ENCODE results near the gene ZNF296.

ZNF296 gene

DNA sequence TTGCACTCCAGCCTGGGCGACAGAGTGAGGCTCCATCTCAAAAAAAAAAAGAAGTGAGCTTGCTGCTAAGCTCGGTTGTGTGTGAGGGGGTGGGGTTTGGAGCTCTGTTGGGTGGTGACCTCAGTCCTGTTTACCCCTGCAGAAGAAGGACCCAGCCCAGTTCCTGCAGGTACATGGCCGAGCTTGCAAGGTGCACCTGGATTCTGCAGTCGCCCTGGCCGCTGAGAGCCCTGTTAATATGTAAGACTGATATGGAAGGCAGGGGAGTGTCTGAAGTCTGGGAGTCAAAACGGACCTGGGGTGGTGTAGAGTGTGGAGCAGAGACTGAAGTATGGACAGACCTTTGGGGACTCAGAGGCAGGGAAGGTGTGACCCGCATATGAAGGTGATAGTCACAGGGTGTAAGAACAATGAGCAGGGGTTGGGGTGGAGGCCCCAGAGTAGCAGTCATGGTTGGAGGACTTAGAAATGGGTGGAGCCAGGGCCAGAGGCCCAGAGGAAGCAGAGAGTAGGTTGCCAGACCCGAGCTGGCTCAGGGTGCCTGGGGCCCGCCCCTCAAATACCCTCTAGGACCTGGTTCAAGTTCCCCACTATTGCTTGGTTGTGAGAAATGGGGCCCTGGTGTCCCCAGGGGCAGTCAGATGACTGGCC is 24.2 kb downstream of the ZNF296 start:
- DNase-seq, result peak in 1 of 2 donors; percentile 63

DNA sequence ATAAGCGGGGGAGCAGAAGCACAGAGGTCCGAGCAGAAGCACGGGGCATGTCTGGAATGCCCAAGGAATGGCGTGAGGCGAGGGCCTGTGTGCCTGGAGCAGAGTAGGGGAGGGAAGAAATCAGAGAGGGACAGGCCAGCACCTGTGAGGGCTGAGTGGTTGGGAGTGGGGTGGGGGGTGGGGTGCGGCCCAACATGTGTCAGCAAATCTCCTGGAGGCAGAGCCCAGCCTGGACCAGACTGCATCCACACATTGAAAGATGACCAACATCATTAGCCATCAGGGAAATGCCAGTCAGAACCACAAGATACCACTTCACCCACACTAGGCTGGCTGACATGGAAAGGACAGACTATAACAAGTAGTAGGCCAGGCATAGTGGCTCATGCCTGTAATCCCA is 26.2 kb downstream of the ZNF296 start:
- DNase-seq, result no peak

DNA sequence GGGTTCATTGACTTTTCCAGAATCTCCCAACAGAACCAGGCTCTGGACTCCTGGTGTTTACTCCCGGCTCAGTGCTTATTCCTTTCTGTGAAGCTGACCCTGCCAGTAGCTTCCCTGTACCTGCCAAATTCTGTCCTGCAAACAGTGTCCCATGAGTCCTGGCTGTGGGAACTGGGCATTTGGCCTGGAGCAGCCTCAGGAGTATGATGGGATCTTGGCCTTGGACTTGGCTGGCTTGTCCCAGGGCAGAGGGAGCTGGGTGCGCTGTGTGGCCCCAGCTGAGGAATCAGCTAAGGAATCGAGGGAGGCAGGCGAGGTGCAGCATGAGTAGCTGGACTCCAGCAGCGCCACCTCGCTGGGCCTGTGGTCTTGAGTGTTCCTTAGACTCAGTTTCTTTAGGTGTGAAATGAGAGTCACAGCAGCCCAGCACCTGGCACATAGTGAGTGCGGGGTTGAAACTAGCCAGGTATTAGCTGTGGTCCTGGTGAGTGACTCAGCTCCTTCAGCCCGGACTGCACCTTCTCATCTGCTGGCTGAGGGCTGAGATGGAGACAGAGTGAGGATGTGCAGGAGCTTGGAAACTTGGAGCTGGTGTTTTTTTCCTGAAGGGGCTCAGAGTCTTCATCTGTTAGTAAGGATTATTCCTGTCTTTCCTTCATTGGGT is 27.1 kb downstream of the ZNF296 start:
- no peak for DNase-seq

DNA sequence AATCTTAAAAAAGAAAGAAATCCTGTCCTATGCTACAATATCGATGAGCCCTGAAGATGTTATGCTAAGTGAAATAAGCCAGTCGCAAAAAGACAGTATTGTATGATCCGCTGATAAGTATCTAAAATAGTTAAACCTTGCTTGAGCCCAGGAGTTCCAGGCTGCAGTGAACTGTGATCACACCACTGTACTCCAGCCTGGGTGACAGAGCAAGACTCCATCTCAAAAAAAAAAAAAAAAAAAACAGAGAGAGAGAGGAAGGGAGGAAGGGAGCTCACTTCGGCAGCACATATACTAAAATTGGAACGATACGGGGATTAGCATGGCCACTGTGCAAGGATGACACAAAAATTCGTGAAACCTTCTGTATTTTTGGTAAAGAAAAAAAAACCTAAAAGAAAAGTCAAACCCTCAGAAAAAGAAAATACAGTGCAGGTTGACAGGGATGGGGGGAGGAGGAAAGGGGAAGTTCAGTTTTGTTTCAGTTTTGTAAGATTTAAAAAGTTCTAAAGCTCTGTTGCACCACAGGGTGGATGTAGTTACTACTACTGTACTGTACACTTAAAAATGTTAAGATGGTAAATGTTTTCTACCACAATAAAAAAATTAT is 29.0 kb downstream of the ZNF296 start:
- no peak for DNase-seq

DNA sequence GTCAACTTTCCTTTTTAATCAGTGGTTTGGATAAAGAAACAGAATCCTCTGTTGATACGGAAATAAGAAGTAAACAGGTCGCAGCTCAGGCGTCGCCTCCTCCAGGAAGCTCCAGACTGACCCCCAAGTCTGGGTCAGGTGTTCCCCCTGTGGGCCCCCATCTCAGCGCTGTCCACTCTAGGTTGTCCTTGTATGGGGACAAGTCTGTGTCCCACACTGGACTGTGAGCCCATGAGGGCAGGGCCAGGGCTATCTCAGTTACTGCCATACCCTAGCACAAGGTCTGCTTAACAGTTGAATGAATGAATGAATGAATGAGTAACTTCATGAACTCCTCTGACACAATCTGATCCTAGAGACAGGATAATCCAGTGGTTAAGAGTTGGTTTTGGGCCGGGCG is 29.9 kb downstream of the ZNF296 start:
- DNase-seq, result no peak

DNA sequence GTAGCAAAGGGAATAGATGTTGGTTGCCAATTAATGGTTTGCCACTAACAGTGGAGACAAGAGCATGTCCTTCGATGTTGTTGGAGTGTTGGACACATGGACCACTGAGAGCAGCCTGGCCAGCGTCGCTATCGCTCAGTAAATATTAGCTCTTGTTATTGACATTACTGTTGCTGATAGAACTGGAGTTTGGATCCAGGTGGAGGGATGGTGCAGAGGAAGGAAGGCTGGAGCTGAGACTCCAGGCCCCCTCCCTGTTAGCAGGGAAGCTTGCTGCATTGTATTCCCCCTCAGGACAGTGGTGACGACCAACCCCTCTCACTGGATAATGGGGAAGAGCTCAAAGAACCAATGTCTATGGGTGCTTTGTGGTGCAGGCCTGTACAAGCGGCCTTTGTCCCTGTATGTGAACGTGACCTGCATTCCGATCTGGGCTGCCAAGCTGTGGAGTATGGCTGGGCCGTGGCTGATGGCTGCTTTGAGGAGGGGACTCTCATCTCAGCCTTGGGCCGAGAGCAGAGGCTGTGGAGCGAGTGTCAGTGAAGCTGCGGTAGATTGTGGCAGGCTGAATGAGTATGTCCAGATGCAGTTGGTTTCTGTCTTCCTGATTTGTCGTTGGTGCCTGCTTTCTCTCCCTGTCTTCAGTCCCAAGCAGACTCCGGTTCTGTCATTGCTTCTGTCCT is 30.5 kb downstream of the ZNF296 start:
- no peak for DNase-seq

DNA sequence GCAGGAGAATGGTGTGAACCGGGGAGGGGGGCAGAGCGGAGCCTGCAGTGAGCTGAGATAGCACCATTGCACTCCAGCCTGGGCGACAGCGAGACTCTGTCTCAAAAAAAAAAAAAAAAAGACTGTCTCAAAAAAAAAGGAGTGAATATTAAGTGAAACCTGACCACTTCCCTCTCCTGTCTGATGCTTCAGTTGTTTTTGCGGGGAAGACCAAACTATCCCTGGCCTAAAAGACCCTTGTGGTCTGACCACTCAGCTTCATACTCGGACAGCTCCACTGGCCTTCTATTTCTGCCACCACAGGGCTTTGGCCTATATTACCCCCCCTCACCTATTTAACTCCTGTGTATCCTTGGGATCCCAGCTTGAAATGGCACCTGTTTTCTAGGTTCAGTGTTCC is 35.2 kb downstream of the ZNF296 start:
- no peak for DNase-seq

DNA sequence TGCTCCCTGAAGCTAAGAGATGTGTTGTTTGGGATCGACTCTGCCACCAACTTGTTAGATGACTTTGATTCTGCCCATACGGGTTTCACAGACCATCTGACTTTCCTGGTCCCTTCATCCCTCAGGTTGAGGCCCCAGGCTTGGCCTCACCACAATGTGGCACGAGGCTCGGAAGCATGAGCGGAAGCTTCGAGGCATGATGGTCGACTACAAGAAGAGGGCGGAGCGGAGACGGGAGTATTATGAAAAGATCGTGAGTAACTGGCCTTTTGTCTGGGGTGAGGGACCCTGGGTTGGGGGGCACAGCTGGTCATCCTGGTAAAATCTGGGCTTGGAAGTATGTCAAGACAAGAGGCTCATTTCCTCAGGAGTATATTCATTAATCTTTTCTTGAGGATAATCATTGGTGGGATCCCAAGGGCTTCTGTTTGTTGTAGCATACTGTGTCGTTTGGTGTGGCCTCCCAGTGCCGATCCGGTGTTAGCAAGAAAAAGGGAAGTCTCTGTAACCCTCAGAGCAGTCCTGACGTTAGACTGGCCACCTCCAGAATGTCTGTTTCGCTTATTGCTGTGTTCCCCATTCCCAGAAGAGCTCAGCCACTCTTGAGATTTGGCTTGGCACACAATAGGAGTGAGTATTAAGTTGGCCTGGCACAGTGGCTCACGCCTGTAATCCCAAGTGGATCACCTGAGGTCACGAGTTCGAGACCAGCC is 36.1 kb downstream of the ZNF296 start:
- DNase-seq, result peak; percentile 13 to 57

DNA sequence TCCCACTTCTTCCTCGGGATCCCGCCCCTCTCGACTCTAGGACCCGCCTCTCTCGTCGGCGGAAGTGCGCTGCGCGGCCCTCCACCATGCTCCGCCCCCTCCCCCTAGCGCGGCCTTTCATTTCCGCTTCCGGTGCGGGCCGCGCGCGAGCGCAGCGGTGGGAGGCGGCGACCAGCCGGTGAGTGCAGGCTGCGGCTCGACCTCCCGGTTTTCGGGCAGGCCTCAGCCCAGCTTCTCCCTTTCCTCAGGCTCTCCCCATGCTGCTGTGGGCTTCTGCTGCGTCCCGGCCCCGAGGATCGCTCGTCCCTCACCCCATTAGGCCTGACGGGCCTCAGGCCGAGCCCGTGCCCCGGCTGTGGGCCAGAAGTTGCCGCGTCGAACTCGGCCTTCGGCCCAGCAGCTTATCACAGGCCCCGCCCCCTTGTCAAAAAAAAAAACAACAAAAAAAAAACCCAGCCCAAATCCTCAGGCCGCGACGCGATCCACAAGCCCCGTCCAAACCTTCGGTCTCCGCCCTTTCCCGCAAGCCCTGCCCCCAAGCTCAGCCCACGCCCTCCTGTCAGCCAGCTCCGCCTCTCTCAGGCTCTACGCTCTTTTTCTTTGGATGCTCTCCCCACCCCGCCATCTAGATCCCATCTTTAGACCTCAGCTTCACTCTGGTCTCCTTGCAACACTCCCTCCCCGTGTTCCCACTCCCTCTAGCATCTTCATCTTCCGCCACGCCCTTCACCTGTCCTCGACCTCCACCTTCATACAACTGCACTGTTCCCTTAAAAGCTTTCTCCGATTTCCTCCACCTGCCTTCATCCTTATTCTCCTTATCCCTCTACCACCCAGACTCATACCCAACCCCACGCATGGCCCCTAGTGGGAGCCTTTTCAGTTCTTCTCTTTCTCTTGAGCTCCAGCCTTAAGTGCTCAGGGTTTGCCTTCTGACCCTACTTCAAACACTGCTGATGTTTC is 37.1 kb downstream of the ZNF296 start, which contains the start of gene CLASRP:
TSS of gene CLASRP (plus strand) at position 115 of the 963 bp plus-strand sequence. CDS start 1,168 bp downstream, outside the sequence.
- peak; percentile 87 to 90 for DNase-seq

DNA sequence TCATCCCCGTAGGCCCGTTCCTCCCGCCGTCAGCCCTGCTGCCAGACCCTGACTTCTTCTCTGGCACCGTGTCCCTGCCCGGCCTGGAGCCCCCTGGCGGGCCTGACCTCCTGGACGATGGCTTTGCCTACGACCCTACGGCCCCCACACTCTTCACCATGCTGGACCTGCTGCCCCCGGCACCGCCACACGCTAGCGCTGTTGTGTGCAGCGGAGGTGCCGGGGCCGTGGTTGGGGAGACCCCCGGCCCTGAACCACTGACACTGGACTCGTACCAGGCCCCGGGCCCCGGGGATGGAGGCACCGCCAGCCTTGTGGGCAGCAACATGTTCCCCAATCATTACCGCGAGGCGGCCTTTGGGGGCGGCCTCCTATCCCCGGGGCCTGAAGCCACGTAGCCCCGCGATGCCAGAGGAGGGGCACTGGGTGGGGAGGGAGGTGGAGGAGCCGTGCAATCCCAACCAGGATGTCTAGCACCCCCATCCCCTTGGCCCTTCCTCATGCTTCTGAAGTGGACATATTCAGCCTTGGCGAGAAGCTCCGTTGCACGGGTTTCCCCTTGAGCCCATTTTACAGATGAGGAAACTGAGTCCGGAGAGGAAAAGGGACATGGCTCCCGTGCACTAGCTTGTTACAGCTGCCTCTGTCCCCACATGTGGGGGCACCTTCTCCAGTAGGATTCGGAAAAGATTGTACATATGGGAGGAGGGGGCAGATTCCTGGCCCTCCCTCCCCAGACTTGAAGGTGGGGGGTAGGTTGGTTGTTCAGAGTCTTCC is 38.7 kb downstream of the ZNF296 start:
- no peak for DNase-seq

DNA sequence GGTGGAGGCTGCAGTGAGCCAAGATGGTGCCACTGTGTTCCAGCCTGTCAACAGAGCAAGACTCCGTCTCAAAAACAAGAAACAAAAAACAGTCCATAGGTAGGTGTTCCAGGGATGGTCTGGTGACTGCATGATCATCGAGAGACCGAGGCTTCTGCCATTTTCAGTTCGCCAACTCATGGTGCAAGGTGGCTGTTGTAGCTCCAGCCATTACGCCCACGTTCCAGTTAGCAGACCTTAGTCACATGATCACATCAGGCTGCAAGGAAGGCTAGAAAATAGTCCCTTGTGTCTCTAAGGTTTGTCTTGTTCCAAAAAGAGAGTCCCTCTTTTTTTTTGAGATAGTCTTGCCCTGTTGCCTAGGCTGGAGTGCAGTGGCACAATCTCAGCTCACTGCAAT is 40.5 kb downstream of the ZNF296 start:
- no peak for DNase-seq

DNA sequence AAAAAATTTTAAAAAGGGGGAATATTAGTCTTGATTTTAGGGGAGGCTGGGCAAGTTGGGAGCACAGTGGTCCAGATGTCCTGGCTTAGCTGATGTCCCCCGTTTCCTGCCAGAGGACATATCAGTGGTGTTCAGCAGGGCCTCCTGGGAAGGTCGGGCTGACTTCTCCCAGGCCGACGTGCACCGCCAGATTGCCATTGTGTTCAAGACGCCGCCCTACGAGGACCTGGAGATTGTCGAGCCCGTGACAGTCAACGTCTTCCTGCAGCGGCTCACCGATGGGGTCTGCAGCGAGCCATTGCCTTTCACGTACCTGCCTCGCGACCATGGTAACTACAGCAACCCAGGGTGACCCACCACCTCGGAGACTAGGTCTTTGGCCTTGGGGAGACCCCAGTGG is 43.9 kb downstream of the ZNF296 start:
- DNase-seq, result no peak

DNA sequence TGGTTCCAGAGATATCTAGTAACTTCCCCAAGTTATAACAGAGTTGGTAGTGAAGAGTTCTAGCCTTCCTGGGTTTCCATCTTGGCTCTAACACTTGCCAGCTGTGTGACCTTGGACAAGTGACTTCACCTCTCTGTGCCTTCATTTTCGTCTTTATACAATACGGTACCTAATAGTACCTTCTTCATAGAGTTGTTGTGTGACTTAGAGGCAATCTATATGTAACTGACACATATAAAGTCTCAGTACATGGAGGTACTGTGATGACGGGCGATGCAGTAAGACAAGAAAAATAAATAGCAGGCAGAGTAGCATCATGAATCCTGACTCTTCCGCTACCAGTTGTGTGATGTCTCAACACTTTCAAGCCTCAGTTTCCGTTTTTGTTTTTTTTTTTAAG is 45.5 kb downstream of the ZNF296 start:
- DNase-seq, result no peak

DNA sequence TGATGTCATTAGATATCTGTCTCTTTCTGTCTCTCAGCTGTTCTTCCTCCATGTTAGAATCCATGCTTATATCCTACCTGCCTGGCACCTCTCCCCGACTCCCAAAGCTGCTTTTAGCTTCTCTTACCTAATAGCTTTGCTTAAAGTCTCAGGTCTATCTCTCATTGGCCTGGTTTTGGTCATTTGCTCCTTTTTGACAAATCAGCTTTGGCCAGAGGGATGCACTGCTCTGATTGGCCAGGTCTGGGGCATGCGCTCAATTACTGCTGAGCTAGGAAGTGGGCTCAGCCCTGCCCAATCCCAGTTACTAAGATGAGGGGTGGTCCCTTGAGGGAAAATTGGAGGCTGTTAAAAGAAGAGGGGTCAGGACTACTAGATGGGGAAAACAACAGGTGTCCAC is 48.9 kb downstream of the ZNF296 start:
- no peak for DNase-seq

DNA sequence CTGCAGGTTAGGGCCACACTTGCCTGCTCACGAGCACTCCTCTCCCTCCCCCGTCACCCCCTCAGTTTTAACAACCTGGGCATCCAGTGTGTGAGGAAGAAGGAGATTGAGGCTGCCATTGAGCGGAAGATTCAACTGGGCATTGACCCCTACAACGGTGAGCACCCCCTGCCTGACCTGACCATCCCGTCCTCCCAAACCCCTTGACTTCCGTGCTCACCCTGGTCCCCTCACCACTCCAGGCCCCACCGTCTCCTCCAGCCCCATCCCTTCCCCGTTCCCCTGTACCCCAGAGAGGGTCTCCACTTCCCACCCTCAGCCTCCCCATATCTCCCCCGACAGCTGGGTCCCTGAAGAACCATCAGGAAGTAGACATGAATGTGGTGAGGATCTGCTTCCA is 51.0 kb downstream of the ZNF296 start:
- DNase-seq, result no peak

DNA sequence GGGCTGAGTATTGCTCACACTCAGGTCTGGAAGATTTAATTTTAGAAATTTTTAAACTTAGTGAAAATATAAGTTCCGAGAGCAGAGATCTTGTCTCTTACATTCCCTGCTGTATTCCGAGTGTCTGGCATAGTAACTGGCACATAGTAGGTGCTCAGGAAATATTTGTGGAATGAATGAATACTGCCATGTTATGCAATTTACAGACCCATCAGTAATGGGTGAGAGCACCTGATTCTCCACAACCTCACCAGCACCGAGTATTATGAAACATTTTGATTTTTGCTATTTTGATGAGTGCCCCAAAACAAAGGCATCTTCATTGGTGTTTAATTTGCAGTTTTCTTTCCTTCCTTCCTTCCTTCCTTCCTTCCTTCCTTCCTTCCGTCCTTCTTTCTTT is 53.2 kb downstream of the ZNF296 start:
- no peak for DNase-seq

DNA sequence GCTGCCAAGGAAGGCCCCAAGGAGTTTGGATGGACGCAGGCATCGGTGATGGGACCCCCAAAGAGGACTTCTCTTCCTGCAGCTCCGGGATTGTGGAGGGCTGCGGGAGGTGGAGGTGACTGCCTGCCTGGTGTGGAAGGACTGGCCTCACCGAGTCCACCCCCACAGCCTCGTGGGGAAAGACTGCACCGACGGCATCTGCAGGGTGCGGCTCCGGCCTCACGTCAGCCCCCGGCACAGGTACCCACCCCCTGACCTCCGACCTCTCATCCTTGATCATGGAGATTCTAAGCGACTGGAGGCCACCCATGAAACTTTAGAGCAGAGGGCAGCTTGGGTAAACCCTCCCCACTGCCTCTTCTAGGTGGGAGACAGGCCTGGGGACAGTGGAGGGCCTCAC is 54.3 kb downstream of the ZNF296 start:
- DNase-seq, result no peak
